IMR-90 (cell line): ENCODE measurements around the gene KCNJ6. TPM values are rescaled to one million over a fixed set of nuclear protein-coding genes. Genes with fewer than 3 reads are reported as not detected.

Experiments used
- ATAC-seq: fragments of 200-7000 bp; cut with Tn5 transposase; 2 replicates; pipeline ENCODE4 v1.9.1; 2020; ENCODE audit warnings: low read depth, mild to moderate bottlenecking, moderate library complexity
- BruUV-seq: library from RNA; stranded (reverse); fragments of 400-500 nt; replicated peaks from 2 replicates; lab custom pipeline; 2021; lab: Mats Ljungman, UMichigan
- CTCF ChIA-PET: fragments of 300-600 bp; formaldehyde crosslinking; extraction: SDS; loops from one replicate; lab custom pipeline; 2021; ENCODE audit warnings: antibody characterized with exemption; lab: Yijun Ruan, JAX
- POLR2A ChIA-PET: fragments of 300-600 bp; sonication (Branson Sonifier 250); formaldehyde crosslinking; loops from one replicate; lab custom pipeline; 2022; ENCODE audit warnings: antibody characterized with exemption; ENCODE audit not compliant: unreplicated experiment; lab: Charles Lee
- DNase-seq: peaks from one replicate; pipeline ENCODE4 v3.0.0; 2013
- H2AFZ ChIP-seq: replicated peaks from 2 replicates; pipeline ENCODE3; 2013; ENCODE audit warnings: low read length, mild to moderate bottlenecking; ENCODE audit not compliant: poor library complexity
- H2AK5ac ChIP-seq: 2 replicates; pipeline ENCODE4 v1.6.1; 2013; ENCODE audit warnings: low read depth, low read length, inconsistent platforms
- H2AK9ac ChIP-seq: replicated peaks from 2 replicates; pipeline ENCODE3; 2013; ENCODE audit warnings: mild to moderate bottlenecking, low read depth, low read length, moderate library complexity; ENCODE audit not compliant: poor library complexity
- H2BK120ac ChIP-seq: 2 replicates; pipeline ENCODE4 v1.6.1; 2013; ENCODE audit warnings: low read depth, low read length, inconsistent platforms
- H2BK15ac ChIP-seq: 3 replicates; pipeline ENCODE4 v1.6.1; 2013; ENCODE audit warnings: low read depth, low read length, inconsistent platforms
- H2BK20ac ChIP-seq: 2 replicates; pipeline ENCODE4 v1.6.1; 2013; ENCODE audit warnings: low read depth, mild to moderate bottlenecking, inconsistent platforms, low read length, moderate library complexity
- H2BK5ac ChIP-seq: 2 replicates; pipeline ENCODE4 v1.6.1; 2013; ENCODE audit warnings: mild to moderate bottlenecking, low read depth, low read length, inconsistent platforms; ENCODE audit not compliant: poor library complexity, severe bottlenecking
- H3K14ac ChIP-seq: replicated peaks from 2 replicates; pipeline ENCODE4 v1.6.1; 2013; ENCODE audit warnings: low read depth, low read length, inconsistent platforms
- H3K18ac ChIP-seq: 2 replicates; pipeline ENCODE4 v1.6.1; 2013; ENCODE audit warnings: low read depth, low read length, control low read depth
- H3K23ac ChIP-seq: 2 replicates; pipeline ENCODE4 v1.6.1; 2013; ENCODE audit warnings: low read depth, low read length, inconsistent platforms
- H3K27ac ChIP-seq: 2 replicates; pipeline ENCODE4 v1.5.1; 2013; ENCODE audit warnings: mild to moderate bottlenecking, control low read depth, low read length; ENCODE audit not compliant: insufficient read depth
- H3K27me3 ChIP-seq: 2 replicates; pipeline ENCODE4 v1.6.1; 2013; ENCODE audit warnings: low read length; ENCODE audit not compliant: control insufficient read depth, insufficient read depth
- H3K36me3 ChIP-seq: 2 replicates; pipeline ENCODE4 v1.6.1; 2013; ENCODE audit warnings: low read length, mixed read lengths; ENCODE audit not compliant: control insufficient read depth, insufficient read depth
- H3K4ac ChIP-seq: 2 replicates; pipeline ENCODE4 v1.6.1; 2013; ENCODE audit warnings: low read depth, low read length, inconsistent platforms
- H3K4me1 ChIP-seq: 2 replicates; pipeline ENCODE4 v1.6.1; 2013; ENCODE audit warnings: low read length, mixed read lengths; ENCODE audit not compliant: control insufficient read depth, insufficient read depth
- H3K4me2 ChIP-seq: 2 replicates; pipeline ENCODE4 v1.6.1; 2013; ENCODE audit warnings: low read depth, mild to moderate bottlenecking, control low read depth, low read length, moderate library complexity
- H3K4me3 ChIP-seq: 2 replicates; pipeline ENCODE4 v1.5.1; 2013; ENCODE audit warnings: low read depth, mild to moderate bottlenecking, control low read depth, low read length, moderate library complexity; ENCODE audit not compliant: insufficient read depth
- H3K56ac ChIP-seq: 2 replicates; pipeline ENCODE4 v1.6.1; 2013; ENCODE audit warnings: low read length, inconsistent platforms; ENCODE audit not compliant: insufficient read depth; ENCODE audit errors: extremely low read depth
- H3K79me1 ChIP-seq, 2 experiments: 2 replicates each; pipeline ENCODE4 v1.6.1; 2013; ENCODE audit warnings: low read length in 2 of 2, inconsistent platforms in 1 of 2, low read depth in 1 of 2
- H3K9ac ChIP-seq: 2 replicates; pipeline ENCODE4 v1.6.1; 2013; ENCODE audit warnings: low read depth, low read length, control low read depth
- H3K9me1 ChIP-seq: 2 replicates; pipeline ENCODE4 v1.6.1; 2013; ENCODE audit warnings: low read length, inconsistent platforms; ENCODE audit not compliant: insufficient read depth
- H3K9me3 ChIP-seq: 2 replicates; pipeline ENCODE4 v1.6.1; 2013; ENCODE audit warnings: low read length; ENCODE audit not compliant: control insufficient read depth, insufficient read depth
- H4K20me1 ChIP-seq: 2 replicates; pipeline ENCODE4 v1.6.1; 2013; ENCODE audit warnings: low read length, inconsistent platforms; ENCODE audit not compliant: insufficient read depth
- H4K5ac ChIP-seq: 2 replicates; pipeline ENCODE4 v1.6.1; 2013; ENCODE audit warnings: mild to moderate bottlenecking, low read depth, low read length, control low read depth
- H4K8ac ChIP-seq, 2 experiments: 2 replicates each; pipeline ENCODE4 v1.6.1; 2013; ENCODE audit warnings: low read depth in 2 of 2, low read length in 2 of 2, control low read depth in 1 of 2, inconsistent platforms in 1 of 2
- H4K91ac ChIP-seq: 2 replicates; pipeline ENCODE4 v1.6.1; 2013; ENCODE audit warnings: low read depth, low read length, inconsistent platforms; ENCODE audit not compliant: insufficient read depth
- BHLHE40 ChIP-seq: fragments of 150-350 bp; IDR thresholded peaks from 2 replicates; pipeline ENCODE4 v1.6.1; 2016; ENCODE audit warnings: mild to moderate bottlenecking, low read depth, low read length
- CEBPB ChIP-seq: IDR thresholded peaks from 2 replicates; pipeline ENCODE4 v1.6.1; 2012; ENCODE audit warnings: low read depth, low read length, improper control_type of control experiment
- CHD1 ChIP-seq: IDR thresholded peaks from 2 replicates; pipeline ENCODE4 v1.6.1; 2012; ENCODE audit warnings: low read depth, low read length, improper control_type of control experiment
- FOS ChIP-seq: fragments of 150-350 bp; IDR thresholded peaks from 2 replicates; pipeline ENCODE4 v1.6.1; 2016; ENCODE audit warnings: low read depth, low read length
- RAD21 ChIP-seq: IDR thresholded peaks from 2 replicates; pipeline ENCODE4 v1.6.1; 2012; ENCODE audit warnings: low read length, improper control_type of control experiment
- RFX5 ChIP-seq: IDR thresholded peaks from 2 replicates; pipeline ENCODE4 v1.8.0; 2012; ENCODE audit warnings: low read depth, mild to moderate bottlenecking, low read length, moderate library complexity
- WGBS, 2 experiments: methylation state at CpG; one replicate each; pipeline versions ENCODE4 v1.1.5 to v1.1.7; 2013; ENCODE audit warnings: missing lambda C conversion rate in 2 of 2; ENCODE audit not compliant: insufficient read length in 1 of 2; ENCODE audit errors: extremely low coverage in 2 of 2; 5-methylcytosine and 5-hydroxymethylcytosine counted together
- dilution Hi-C: fragments of 300-500 bp; cut with HindIII; formaldehyde crosslinking; loops from one replicate; pipeline ENCODE4 v1.14.3; 2018; ENCODE audit warnings: low sequenced_read_pairs; ENCODE audit not compliant: unreplicated experiment
- in situ Hi-C: fragments of 300-500 bp; cut with MboI; formaldehyde crosslinking; loops from 3 replicates; pipeline ENCODE4 v1.14.3; 2019; ENCODE audit warnings: low sequenced_read_pairs, inconsistent platforms, mixed read lengths
- intact Hi-C: fragments of 100-400 bp; cut with micrococcal nuclease; formaldehyde crosslinking; loops from 2 replicates; pipeline ENCODE4 v1.10.0; 2022
- polyA plus RNA-seq, 3 experiments: library from polyadenylated mRNA; depleted of rRNA; stranded (reverse); fragments of >200 nt; gene quantifications; 2 replicates each; pipeline ENCODE4 v1.2.3, GENCODE V29; 2012; ENCODE audit warnings: low replicate concordance in 1 of 3
- total RNA-seq: library from RNA; depleted of rRNA; stranded (reverse); fragments of >200 nt; gene quantifications from 2 replicates; pipeline ENCODE4 v1.2.3, GENCODE V29; 2012

Gene KCNJ6
- total and polyA plus RNA-seq, 2 of the 4 experiments (the other 2 are of a cell fraction), result under 0.01 to 0.02 TPM

- Histone ChIP-seq H4K8ac (no peak overlapping the region), H3K4ac (no peak overlapping the region), H3K14ac (no peak overlapping the region), H3K4me3 (no peak overlapping the region), H2AFZ (no peak overlapping the region), H3K56ac (no peak overlapping the region), H3K9me3 (peaks cover 2% of the 10 kb centered on the region; the same call in 1 of the 2 replicates), H3K9ac (no peak overlapping the region), H3K9me1 (no peaks in the 10 kb centered on the region), H3K79me1 (no peaks in the 10 kb centered on the region), H2BK20ac (no peak overlapping the region), H4K5ac (no peak overlapping the region), H2BK15ac (no peak overlapping the region), H3K23ac (no peak overlapping the region), H3K27me3 (peaks cover 44% of the 10 kb centered on the region), H2AK9ac (no peak overlapping the region), H3K4me2 (no peak overlapping the region), H3K36me3 (no peaks in the 10 kb centered on the region), H3K27ac (no peak overlapping the region), H2AK5ac (no peak overlapping the region), H2BK5ac (no peak overlapping the region), H3K4me1 (peaks cover 6% of the 10 kb centered on the region), H2BK120ac (no peak overlapping the region), H4K91ac (no peak overlapping the region), H4K20me1 (peaks cover 3% of the 10 kb centered on the region; the same call in 1 of the 2 replicates), H3K18ac (no peak overlapping the region)
- TF ChIP-seq CHD1 (no peak), BHLHE40 (no peak), RAD21 (no peak), RFX5 (no peak), FOS (no peak), CEBPB (no peak)
- no TSS peak for BruUV-seq
- in situ Hi-C loops (no loop called here), dilution Hi-C loops (no loop called here), intact Hi-C loops (no loop called here)
- ChIA-PET CTCF (no interaction called here), POLR2A (interaction anchor here (0.6 kb wide), 1 partner anchor 164 kb away, joined by 4 read pairs; no protein-coding TSS in a partner anchor)
- ATAC-seq, result no peak
- WGBS, 2 experiments, result no CpG with 5 or more reads among the region's 4 CpGs
- DNase-seq, result no peak
Measured at GRCh38 chr21:37654596-37654995, 261.7 kb downstream of the KCNJ6 start.
